Measurements from ENCODE around the gene TOPORS. TPM values are rescaled to one million over a fixed set of nuclear protein-coding genes. Genes with fewer than 3 reads are reported as not detected.
"Not testable (repeated sequence)": the region's sequence is repeated elsewhere in the genome, so short reads cannot be mapped to it uniquely, and the experiment has no call there.

Gene TOPORS
- total RNA-seq, 1 donor from 2014 or later: 33.4 TPM

GRCh38 chr9:32566770-32567169 is 14.4 kb upstream of the TOPORS start:
- DNase-seq (ENCODE audit: low read depth, low spot score): no peak

GRCh38 chr9:32565967-32566366 is 13.6 kb upstream of the TOPORS start:
- no peak for DNase-seq (ENCODE audit: low read depth, low spot score)

DNA sequence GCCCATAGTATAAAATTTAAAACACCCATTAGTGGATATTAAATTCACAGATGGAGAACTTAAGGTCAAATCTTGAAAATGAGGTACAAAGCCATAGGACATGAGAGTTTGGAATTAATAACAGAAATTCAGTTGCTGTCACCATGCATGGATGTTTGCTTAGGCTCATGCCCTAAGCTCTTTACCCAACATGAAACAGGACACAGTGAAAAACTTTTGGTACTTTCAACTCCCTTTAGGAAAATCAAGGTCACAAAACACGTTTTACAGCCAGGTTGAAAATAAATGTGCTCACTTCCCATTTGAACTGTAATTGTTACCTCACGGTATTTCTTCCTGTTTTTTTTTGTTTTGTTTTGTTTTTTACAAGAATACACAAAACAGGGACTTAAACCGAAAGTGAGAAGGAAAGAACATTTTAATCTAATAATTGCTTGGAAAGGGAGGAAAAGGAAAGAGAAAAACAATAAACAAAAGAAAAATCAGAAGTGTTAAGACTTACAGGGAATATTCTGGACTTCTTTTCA is 6.1 kb upstream of the TOPORS start:
- no peak for DNase-seq (ENCODE audit: low read depth, low spot score)

DNA sequence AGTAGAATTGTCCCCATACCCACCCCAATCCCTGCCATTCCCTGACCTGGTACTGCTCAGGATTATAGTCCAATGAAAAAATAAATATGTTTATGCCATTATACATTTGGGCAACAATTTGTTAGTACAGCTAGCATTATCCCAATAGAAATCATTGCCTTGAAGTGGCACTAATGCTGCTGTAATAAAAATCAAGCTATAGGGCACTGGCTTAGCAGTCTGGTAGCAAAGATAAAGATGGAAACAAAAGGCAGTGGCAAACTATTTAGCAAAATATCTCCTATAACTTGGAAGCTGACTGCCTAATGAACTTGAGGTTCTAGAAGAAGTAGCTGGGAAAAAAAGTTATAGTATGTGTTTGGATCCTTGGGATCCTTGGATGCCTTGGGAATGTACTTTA is 2.2 kb upstream of the TOPORS start:
- DNase-seq (ENCODE audit: low read depth, low spot score): no peak

- no peak for DNase-seq (ENCODE audit: low read depth, low spot score)
Measured at GRCh38 chr9:32554107-32554506, 1.7 kb upstream of the TOPORS start.

GRCh38 chr9:32551276-32552051 is 922 bp downstream of the TOPORS start:
- no peak for DNase-seq (ENCODE audit: low read depth, low spot score)

GRCh38 chr9:32550562-32551275 is 1.7 kb downstream of the TOPORS start:
- DNase-seq (ENCODE audit: low read depth, low spot score): peak; percentile 79

DNA sequence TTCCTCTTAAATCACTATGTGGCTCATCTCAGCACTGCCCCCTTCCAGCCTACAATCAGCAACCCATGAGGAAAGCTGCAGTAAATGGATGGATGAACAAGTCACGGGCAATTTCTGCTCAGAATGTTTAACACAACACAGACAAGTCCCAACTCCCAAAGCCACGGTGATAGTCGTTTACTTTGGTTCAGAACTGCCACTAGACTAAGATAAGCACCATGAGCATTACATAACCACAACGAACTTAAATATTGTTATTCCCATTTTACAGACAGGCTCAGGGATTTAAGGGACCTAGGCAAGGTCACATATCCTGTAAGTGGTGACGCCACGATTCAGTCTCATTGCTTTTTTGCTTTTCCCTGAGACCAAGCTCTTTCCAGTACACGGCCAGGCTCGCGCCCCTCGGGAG is 2.2 kb downstream of the TOPORS start:
- DNase-seq (ENCODE audit: low read depth, low spot score): no peak

DNA sequence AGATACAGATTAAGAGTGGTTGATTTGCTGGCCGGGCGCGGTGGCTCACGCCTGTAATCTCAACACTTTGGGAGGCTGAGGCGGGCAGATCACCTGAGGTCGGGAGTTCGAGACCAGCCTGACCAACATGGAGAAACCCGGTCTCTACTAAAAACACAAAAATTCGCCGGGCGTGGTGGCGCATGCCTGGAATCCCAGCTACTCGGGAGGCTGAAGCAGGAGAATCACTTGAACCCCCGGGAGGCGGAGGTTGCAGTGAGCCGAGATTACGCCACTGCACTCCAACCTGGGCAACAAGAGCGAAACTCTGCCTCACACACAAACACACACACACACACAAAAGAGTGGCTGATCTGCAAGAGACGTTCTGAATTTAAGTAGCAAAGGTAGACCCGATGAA is 4.2 kb downstream of the TOPORS start:
- not testable (repeated sequence) for DNase-seq (ENCODE audit: low read depth, low spot score)

DNA sequence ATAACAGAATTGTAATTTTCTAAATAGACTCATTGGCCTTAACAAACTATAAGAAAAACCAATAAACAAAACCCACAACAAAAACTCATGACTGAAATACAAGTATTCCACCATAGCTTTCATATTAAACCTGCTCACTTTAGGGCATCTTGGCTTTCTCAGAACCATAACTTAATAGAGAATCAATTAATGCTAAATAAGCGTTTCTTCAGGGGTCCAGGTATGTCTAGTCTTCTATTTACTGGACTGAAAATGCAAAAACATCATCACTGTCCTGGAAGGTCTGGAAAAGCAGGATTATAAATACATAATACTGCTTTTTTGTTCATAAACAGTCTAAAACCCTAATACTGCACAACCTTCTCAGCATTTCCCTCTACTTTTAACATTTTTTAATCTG is 6.5 kb downstream of the TOPORS start:
- no peak for DNase-seq (ENCODE audit: low read depth, low spot score)

GRCh38 chr9:32543047-32543446 is 9.3 kb downstream of the TOPORS start:
- no peak for DNase-seq (ENCODE audit: low read depth, low spot score)

GRCh38 chr9:32533816-32534215 is 18.6 kb downstream of the TOPORS start:
- no peak for DNase-seq (ENCODE audit: low read depth, low spot score)

DNA sequence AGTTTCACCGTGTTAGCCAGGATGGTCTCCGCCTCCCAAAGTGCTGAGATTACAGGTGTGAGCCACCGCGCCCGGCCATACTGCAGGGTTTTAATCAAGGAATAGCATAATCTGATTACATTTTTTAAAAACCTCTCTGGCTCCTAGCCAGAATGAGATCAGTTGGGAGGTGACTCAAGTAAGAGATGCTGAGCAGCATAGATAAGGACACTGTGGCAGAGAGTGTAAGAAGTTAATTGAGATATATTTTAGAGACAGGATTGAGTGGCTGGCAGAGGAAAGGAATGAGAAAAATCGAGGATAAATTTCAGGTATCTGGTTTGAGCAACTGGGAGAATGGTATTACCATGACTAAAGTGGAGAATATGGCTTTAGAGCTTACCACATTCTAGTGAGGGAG is 19.1 kb downstream of the TOPORS start:
- DNase-seq (ENCODE audit: low read depth, low spot score): no peak

DNA sequence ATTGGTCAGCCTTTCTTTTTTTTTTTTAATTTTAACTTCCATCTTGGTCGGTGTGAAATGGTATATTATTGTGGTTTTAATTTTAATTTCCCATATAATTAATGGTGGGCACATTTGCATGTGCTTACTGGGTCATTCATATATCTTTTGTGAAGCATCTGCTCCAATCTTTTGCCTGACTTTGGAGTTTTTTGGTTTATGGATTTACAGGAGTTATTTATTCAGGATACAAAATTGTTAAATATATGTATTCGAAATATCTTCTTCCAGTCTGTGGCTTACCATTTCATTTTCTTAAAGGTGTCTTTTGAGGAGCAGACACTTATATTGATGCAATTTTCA is 25.7 kb downstream of the TOPORS start:
- no peak for DNase-seq (ENCODE audit: low read depth, low spot score)

GRCh38 chr9:32526041-32526706 is 26.2 kb downstream of the TOPORS start, which contains the start of gene RIGI:
Gene RIGI (minus strand): TSS chr9:32526196. CDS start chr9:32526166, 30 bp downstream.
- DNase-seq (ENCODE audit: low read depth, low spot score): peak; percentile 85

GRCh38 chr9:32525709-32526030 is 26.7 kb downstream of the TOPORS start:
- DNase-seq (ENCODE audit: low read depth, low spot score): no peak

GRCh38 chr9:32524892-32525708 is 27.3 kb downstream of the TOPORS start:
- DNase-seq (ENCODE audit: low read depth, low spot score): no peak

DNA sequence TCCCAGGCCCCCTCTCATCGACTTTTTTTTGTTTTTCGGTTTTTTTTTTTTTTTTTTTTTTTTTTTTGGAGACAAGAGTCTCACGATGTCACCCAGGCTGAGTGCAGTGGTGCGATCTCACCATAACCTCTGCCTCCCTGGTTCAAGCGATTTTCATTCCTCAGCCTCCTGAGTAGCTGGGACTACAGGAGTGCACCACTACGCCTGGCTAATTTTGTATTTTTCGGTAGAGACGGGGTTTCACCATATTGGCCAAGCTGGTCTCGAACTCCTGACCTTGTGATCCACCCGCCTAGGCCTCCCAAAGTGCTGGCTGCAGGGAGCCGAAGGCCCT is 27.9 kb downstream of the TOPORS start:
- not testable (repeated sequence) for DNase-seq (ENCODE audit: low read depth, low spot score)

- no peak for DNase-seq (ENCODE audit: low read depth, low spot score)
Measured at GRCh38 chr9:32523910-32524309, 28.5 kb downstream of the TOPORS start.

DNA sequence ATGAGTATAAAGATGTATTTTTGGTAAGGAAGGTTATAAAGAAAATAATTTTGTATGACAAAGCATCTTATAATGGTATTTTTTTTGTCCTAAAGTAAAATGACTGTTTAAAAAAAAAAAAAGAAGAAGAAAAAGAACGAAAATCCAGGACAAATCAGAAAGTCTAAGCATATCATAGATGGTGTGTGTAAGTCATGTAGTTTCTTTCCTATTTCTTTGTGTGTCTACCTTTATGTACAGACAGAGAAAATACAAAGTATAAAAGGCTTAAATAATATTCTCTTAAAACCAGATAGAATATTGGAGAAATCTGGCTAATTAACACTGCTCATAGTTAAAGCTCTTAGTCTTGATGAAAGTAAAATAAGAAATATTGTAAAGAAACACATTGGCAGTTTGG is 34.1 kb downstream of the TOPORS start:
- DNase-seq (ENCODE audit: low read depth, low spot score): no peak

GRCh38 chr9:32516241-32516640 is 36.1 kb downstream of the TOPORS start:
- DNase-seq (ENCODE audit: low read depth, low spot score): no peak

GRCh38 chr9:32508728-32509127 is 43.7 kb downstream of the TOPORS start:
- no peak for DNase-seq (ENCODE audit: low read depth, low spot score)
